Kidney epithelial cell (primary cell): ENCODE data around the gene SEBOX. TPM values are rescaled to one million over a fixed set of nuclear protein-coding genes. Genes with fewer than 3 reads are reported as not detected.
"Not testable (repeated sequence)": the region's sequence is repeated elsewhere in the genome, so short reads cannot be mapped to it uniquely, and the experiment has no call there.

Experiments used
- DNase-seq: peaks from one replicate; pipeline ENCODE4 v3.0.0-alpha.2; 2010; ENCODE audit warnings: low read depth
- H3K27me3 ChIP-seq: 2 replicates; pipeline ENCODE4 v1.6.0; 2011; ENCODE audit warnings: low read length; ENCODE audit not compliant: control insufficient read depth, insufficient read depth
- H3K36me3 ChIP-seq: 2 replicates; pipeline ENCODE4 v1.5.1; 2011; ENCODE audit warnings: low read length; ENCODE audit not compliant: control insufficient read depth, insufficient read depth
- H3K4me3 ChIP-seq: 2 replicates; pipeline ENCODE4 v1.5.1; 2011; ENCODE audit warnings: low read depth, mild to moderate bottlenecking, control low read depth, low read length
- CTCF ChIP-seq: IDR thresholded peaks from 2 replicates; pipeline ENCODE4 v1.5.1; 2011; ENCODE audit warnings: mild to moderate bottlenecking, moderate library complexity, low read length, control low read depth, inconsistent platforms; ENCODE audit not compliant: insufficient read depth, poor library complexity, severe bottlenecking
- total RNA-seq: library from RNA; depleted of rRNA; stranded (reverse); fragments of >200 nt; gene quantifications from 2 replicates; pipeline ENCODE4 v1.2.3, GENCODE V29; 2015

Gene SEBOX
- total RNA-seq, 1 donor from 2014 or later = not detected

DNA sequence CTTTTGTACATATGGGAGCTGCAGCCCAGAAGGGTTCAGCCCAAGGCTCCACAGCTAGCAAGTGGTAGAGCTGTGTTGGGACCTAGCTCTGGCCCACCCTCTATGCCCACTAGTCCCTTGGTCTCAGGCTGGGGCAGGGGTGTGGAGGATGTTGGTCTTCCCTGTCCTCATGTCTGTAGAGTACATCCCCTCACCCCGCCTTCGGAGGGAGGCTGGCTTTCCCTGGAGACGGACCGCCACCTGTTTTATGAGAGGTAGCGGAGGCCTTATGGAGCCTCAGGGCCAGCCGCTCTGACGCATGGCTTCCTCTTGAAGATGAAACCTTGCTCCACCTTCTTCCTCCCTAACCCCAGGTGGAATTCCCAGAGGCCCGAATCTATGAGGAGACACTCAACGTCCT is 21.0 kb downstream of the SEBOX start:
- TF ChIP-seq CTCF = no peak
- Histone ChIP-seq H3K27me3 (no peaks in the 10 kb centered on the region), H3K4me3 (no peak overlapping the region), H3K36me3 (peaks cover 6% of the 10 kb centered on the region)
- DNase-seq = no peak

DNA sequence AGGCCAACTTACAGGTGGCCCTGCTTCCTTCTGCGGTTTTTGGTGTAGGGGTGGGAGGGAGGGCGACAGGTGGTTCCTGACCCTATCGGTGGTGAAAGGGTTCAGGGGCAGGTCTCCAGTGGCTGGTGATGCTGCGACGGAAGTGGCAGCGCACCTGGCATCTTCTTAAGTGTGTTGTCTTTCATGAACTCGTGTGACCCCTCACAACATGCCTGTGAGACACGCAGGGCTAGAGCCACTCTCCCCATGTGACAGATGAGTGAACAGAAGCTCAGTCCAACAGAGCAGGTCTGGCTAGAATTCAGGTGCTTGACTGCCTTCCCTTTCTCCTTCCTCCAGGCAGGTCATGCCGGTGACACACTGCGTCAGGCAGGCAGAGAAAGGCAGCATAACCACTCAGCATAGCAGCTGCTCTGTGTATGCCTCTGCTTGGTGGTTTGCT is 21.5 kb downstream of the SEBOX start:
- peaks cover 4% of the 10 kb centered on the region for H3K36me3 ChIP-seq
- no peaks in the 10 kb centered on the region for H3K27me3 ChIP-seq
- TF ChIP-seq CTCF = no peak
- DNase-seq = no peak
- H3K4me3 ChIP-seq = no peak overlapping the region

GRCh38 chr17:28342313-28342712 is 22.7 kb downstream of the SEBOX start:
- H3K36me3 ChIP-seq = peaks cover 4% of the 10 kb centered on the region
- no peaks in the 10 kb centered on the region for H3K27me3 ChIP-seq
- TF ChIP-seq CTCF = no peak
- no peak for DNase-seq
- no peak overlapping the region for H3K4me3 ChIP-seq

DNA sequence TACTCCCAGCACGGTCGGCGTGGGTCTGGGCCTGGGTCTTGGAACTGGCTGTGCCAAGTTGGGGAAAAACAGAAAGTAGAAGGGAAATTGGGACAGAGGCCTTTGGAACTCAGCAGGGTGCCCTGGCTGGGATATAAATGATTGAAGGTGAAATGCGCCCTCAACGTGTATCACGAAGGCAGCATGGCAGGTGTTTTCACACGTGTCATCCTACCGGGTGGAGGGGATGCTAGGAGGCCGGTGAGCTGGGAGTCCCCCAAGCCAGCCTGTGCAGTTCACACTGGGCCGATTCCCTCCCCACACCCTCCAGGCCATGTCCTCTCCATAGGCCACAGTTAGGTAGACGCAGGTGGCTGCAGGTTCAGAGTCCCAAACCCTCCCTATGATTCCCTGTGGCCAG is 23.5 kb downstream of the SEBOX start:
- Histone ChIP-seq H3K27me3 (no peaks in the 10 kb centered on the region), H3K36me3 (peaks cover 4% of the 10 kb centered on the region), H3K4me3 (no peak overlapping the region)
- no peak for DNase-seq
- TF ChIP-seq CTCF = no peak

DNA sequence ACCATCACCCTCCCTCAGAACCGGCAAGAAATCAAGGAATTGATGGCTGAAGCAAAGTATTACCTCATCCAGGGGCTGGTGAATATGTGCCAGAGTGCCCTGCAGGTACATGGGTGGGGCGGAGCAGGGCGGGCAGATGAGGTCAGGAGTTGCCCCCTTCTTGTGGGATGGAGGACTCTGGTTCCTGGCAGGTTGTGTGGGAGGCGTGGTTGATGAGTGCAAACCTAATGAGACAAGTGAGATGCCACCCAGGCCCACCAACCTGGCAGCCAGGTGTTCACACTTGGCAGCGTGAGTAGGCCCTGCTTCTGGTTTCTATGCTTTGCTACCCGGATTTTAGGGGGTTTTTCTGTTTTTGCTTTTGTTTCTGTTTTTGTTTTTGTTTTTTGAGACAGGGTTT is 24.6 kb downstream of the SEBOX start:
- Histone ChIP-seq H3K27me3 (no peaks in the 10 kb centered on the region), H3K36me3 (peaks cover 3% of the 10 kb centered on the region), H3K4me3 (no peak overlapping the region)
- TF ChIP-seq CTCF = no peak
- no peak for DNase-seq

- no peak for DNase-seq
- TF ChIP-seq CTCF = no peak
- Histone ChIP-seq H3K36me3 (peaks cover 3% of the 10 kb centered on the region), H3K27me3 (no peaks in the 10 kb centered on the region), H3K4me3 (no peak overlapping the region)
Observed at GRCh38 chr17:28339431-28339830, 25.6 kb downstream of the SEBOX start.

- H3K27me3 ChIP-seq, DNase-seq, H3K4me3 ChIP-seq, H3K36me3 ChIP-seq: not testable (repeated sequence)
Observed at GRCh38 chr17:28338769-28339212, 26.2 kb downstream of the SEBOX start.
